ENCODE data around the gene SERPINA9.
"Not testable (repeated sequence)": the region's sequence is repeated elsewhere in the genome, so short reads cannot be mapped to it uniquely, and the experiment has no call there.

Gene SERPINA9

GRCh38 chr14:94515426-94515825, 39.4 kb upstream of the SERPINA9 start:
- WGBS: 84% methylated on average over 8 of the region's 9 CpGs
- H2AFZ ChIP-seq (ENCODE audit: low read depth, low read length): no peak overlapping the region

DNA sequence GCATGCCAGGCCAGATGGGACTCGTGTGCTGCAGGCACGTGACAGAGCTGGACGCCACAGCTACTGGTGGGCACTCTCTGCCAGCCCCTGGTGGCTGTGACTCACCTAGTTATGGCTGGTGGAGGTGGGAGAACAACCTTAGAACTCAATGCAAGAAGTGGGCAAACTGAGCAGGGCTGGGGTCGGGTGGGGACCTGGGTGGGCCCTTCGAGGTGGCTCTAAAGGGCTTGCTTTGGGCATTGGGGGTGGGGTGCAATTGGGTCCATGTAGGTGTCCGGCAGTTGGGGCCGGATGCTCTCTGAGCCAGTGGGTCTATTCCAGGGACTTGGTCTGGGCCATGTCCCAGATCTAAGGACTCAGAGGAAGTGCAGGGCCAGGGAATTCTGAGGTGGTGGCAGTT, 38.4 kb upstream of the SERPINA9 start:
- no peak overlapping the region for H3K18ac ChIP-seq (ENCODE audit: low read depth in 1 of 2, low read length in 2 of 2)
- WGBS: 60% methylated on average over 7 of the region's 7 CpGs
- H3K27me3 ChIP-seq (ENCODE audit: control insufficient read depth in 1 of 2, insufficient read depth in 1 of 2, low read length in 2 of 2): peaks cover 4 to 48% of the 10 kb centered on the region in 2 experiments
- no peak overlapping the region for H2BK120ac ChIP-seq (ENCODE audit: low read depth, low read length)
- no peak overlapping the region for H4K91ac ChIP-seq (ENCODE audit: low read length)
- H3K14ac ChIP-seq (ENCODE audit: low read length in 2 of 2): no peak overlapping the region
- no peak overlapping the region for H2BK12ac ChIP-seq (ENCODE audit: low read length in 2 of 2)
- no peak overlapping the region for H3K27ac ChIP-seq (ENCODE audit: low read length, poor library complexity, severe bottlenecking)
- H3K9ac ChIP-seq (ENCODE audit: low read length): no peak overlapping the region
- no peaks in the 10 kb centered on the region for H3K79me1 ChIP-seq (replicated peaks; ENCODE audit: low read length, poor library complexity, severe bottlenecking)
- H2AFZ ChIP-seq (ENCODE audit: low read depth, low read length): no peak overlapping the region
- no peaks in the 10 kb centered on the region for H3K4me1 ChIP-seq (ENCODE audit: control insufficient read depth, insufficient read depth, low read depth, low read length)
- H3K4me3 ChIP-seq (ENCODE audit: insufficient read depth in 1 of 2, low read depth in 1 of 2, low read length in 2 of 2): no peak overlapping the region
- H3K4ac ChIP-seq (ENCODE audit: low read depth in 1 of 2, low read length in 2 of 2): no peak overlapping the region
- H2AK5ac ChIP-seq (ENCODE audit: low read length, severe bottlenecking): no peak overlapping the region
- H3K9me3 ChIP-seq (ENCODE audit: control insufficient read depth, low read length): no peaks in the 10 kb centered on the region
- DNase-seq: no peak
- H4K8ac ChIP-seq (ENCODE audit: low read length): no peak overlapping the region
- no peaks in the 10 kb centered on the region for H3K36me3 ChIP-seq (ENCODE audit: control insufficient read depth in 1 of 2, insufficient read depth in 2 of 2, low read depth in 1 of 2, low read length in 2 of 2)
- no peak overlapping the region for H2BK15ac ChIP-seq (ENCODE audit: low read depth, poor library complexity, severe bottlenecking)
- H2BK5ac ChIP-seq (ENCODE audit: low read depth, low read length, poor library complexity, severe bottlenecking): no peak overlapping the region
- no peak overlapping the region for H3K23ac ChIP-seq (ENCODE audit: low read length in 2 of 2)
- H3K4me2 ChIP-seq (ENCODE audit: low read length, poor library complexity, severe bottlenecking): no peak overlapping the region

More at GRCh38 chr14:94515426-94515825, 39.4 kb upstream of the SERPINA9 start:
- Histone ChIP-seq H3K79me1 (replicated peaks; ENCODE audit: low read length, poor library complexity, severe bottlenecking) (no peaks in the 10 kb centered on the region), H3K23ac (ENCODE audit: low read length in 2 of 2) (no peak overlapping the region), H3K36me3 (ENCODE audit: control insufficient read depth in 1 of 2, insufficient read depth in 2 of 2, low read depth in 1 of 2, low read length in 2 of 2) (no peaks in the 10 kb centered on the region), H3K9me3 (ENCODE audit: control insufficient read depth, low read length) (no peaks in the 10 kb centered on the region), H3K4ac (ENCODE audit: low read depth in 1 of 2, low read length in 2 of 2) (no peak overlapping the region), H2BK120ac (ENCODE audit: low read depth, low read length) (no peak overlapping the region), H3K9ac (ENCODE audit: low read length) (no peak overlapping the region), H4K91ac (ENCODE audit: low read length) (no peak overlapping the region), H2BK12ac (ENCODE audit: low read length in 2 of 2) (no peak overlapping the region), H2BK15ac (ENCODE audit: low read depth, poor library complexity, severe bottlenecking) (no peak overlapping the region), H2BK5ac (ENCODE audit: low read depth, low read length, poor library complexity, severe bottlenecking) (no peak overlapping the region), H2AK5ac (ENCODE audit: low read length, severe bottlenecking) (no peak overlapping the region), H4K8ac (ENCODE audit: low read length) (no peak overlapping the region), H3K4me3 (ENCODE audit: insufficient read depth in 1 of 2, low read depth in 1 of 2, low read length in 2 of 2) (no peak overlapping the region), H3K27ac (ENCODE audit: low read length, poor library complexity, severe bottlenecking) (no peak overlapping the region), H3K4me2 (ENCODE audit: low read length, poor library complexity, severe bottlenecking) (no peak overlapping the region), H3K18ac (ENCODE audit: low read depth in 1 of 2, low read length in 2 of 2) (no peak overlapping the region), H3K14ac (ENCODE audit: low read length in 2 of 2) (no peak overlapping the region), H3K27me3 (ENCODE audit: control insufficient read depth in 1 of 2, insufficient read depth in 1 of 2, low read length in 2 of 2) (peaks cover 4 to 48% of the 10 kb centered on the region in 2 experiments), H3K4me1 (ENCODE audit: control insufficient read depth, insufficient read depth, low read depth, low read length) (no peaks in the 10 kb centered on the region)
- DNase-seq: no peak

DNA sequence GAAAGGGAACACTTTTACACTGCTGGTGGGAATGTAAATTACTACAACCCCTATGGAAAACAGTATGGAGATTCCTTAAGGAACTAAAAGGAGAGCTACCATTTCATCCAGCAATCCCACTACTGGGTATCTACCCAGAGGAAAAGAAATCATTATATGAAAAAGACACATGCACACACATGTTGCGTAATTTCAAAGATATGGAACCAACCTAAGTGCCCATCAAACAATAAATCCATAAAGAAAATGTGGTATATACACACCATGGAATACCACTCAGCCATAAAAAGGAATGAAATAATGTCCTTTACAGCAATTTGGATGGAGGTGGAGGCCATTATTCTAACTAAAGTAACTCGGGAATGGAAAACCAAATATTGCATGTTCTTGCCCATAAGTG, 34.5 kb upstream of the SERPINA9 start:
- not testable (repeated sequence) for H3K23ac ChIP-seq (ENCODE audit: low read length in 2 of 2); DNase-seq; H3K14ac ChIP-seq (ENCODE audit: low read length in 2 of 2); H3K27ac ChIP-seq (ENCODE audit: low read length, poor library complexity, severe bottlenecking); H2AFZ ChIP-seq (ENCODE audit: low read depth, low read length); H3K36me3 ChIP-seq (ENCODE audit: control insufficient read depth in 1 of 2, insufficient read depth in 2 of 2, low read depth in 1 of 2, low read length in 2 of 2); H2BK5ac ChIP-seq (ENCODE audit: low read depth, low read length, poor library complexity, severe bottlenecking); H3K4ac ChIP-seq (ENCODE audit: low read depth in 1 of 2, low read length in 2 of 2); H3K9me3 ChIP-seq (ENCODE audit: control insufficient read depth, low read length); H4K91ac ChIP-seq (ENCODE audit: low read length); H3K4me1 ChIP-seq (ENCODE audit: control insufficient read depth, insufficient read depth, low read depth, low read length); H2BK15ac ChIP-seq (ENCODE audit: low read depth, poor library complexity, severe bottlenecking); H4K8ac ChIP-seq (ENCODE audit: low read length); H2BK120ac ChIP-seq (ENCODE audit: low read depth, low read length); H3K4me3 ChIP-seq (ENCODE audit: insufficient read depth in 1 of 2, low read depth in 1 of 2, low read length in 2 of 2); H3K9ac ChIP-seq (ENCODE audit: low read length); H3K4me2 ChIP-seq (ENCODE audit: low read length, poor library complexity, severe bottlenecking); H3K79me1 ChIP-seq (replicated peaks; ENCODE audit: low read length, poor library complexity, severe bottlenecking); H2AK5ac ChIP-seq (ENCODE audit: low read length, severe bottlenecking); H2BK12ac ChIP-seq (ENCODE audit: low read length in 2 of 2); H3K18ac ChIP-seq (ENCODE audit: low read depth in 1 of 2, low read length in 2 of 2)
- 66% methylated on average over 2 of the region's 2 CpGs for WGBS
- H3K27me3 ChIP-seq (ENCODE audit: control insufficient read depth in 1 of 2, insufficient read depth in 1 of 2, low read length in 2 of 2): peaks cover 0 to 31% of the 10 kb centered on the region in 2 experiments

- Histone ChIP-seq H3K27me3 (ENCODE audit: control insufficient read depth in 1 of 2, insufficient read depth in 1 of 2, low read length in 2 of 2) (peaks cover 0 to 32% of the 10 kb centered on the region in 2 experiments), H2AK5ac (ENCODE audit: low read length, severe bottlenecking) (no peak within 1 kb of the TSS), H3K4me3 (ENCODE audit: insufficient read depth in 1 of 2, low read depth in 1 of 2, low read length in 2 of 2) (no peak within 1 kb of the TSS), H3K79me1 (replicated peaks; ENCODE audit: low read length, poor library complexity, severe bottlenecking) (no peaks in the 10 kb centered on the region), H2BK15ac (ENCODE audit: low read depth, poor library complexity, severe bottlenecking) (no peak within 1 kb of the TSS), H2BK120ac (ENCODE audit: low read depth, low read length) (no peak within 1 kb of the TSS), H3K36me3 (ENCODE audit: control insufficient read depth in 1 of 2, insufficient read depth in 2 of 2, low read depth in 1 of 2, low read length in 2 of 2) (no peaks in the 10 kb centered on the region), H3K4ac (ENCODE audit: low read depth in 1 of 2, low read length in 2 of 2) (no peak within 1 kb of the TSS), H3K4me2 (ENCODE audit: low read length, poor library complexity, severe bottlenecking) (no peak within 1 kb of the TSS), H4K91ac (ENCODE audit: low read length) (no peak within 1 kb of the TSS), H3K9ac (ENCODE audit: low read length) (no peak within 1 kb of the TSS), H3K23ac (ENCODE audit: low read length in 2 of 2) (no peak within 1 kb of the TSS), H2BK12ac (ENCODE audit: low read length in 2 of 2) (no peak within 1 kb of the TSS), H3K14ac (ENCODE audit: low read length in 2 of 2) (no peak within 1 kb of the TSS), H3K9me3 (ENCODE audit: control insufficient read depth, low read length) (no peaks in the 10 kb centered on the region), H2BK5ac (ENCODE audit: low read depth, low read length, poor library complexity, severe bottlenecking) (no peak within 1 kb of the TSS), H3K18ac (ENCODE audit: low read depth in 1 of 2, low read length in 2 of 2) (no peak within 1 kb of the TSS), H3K4me1 (ENCODE audit: control insufficient read depth, insufficient read depth, low read depth, low read length) (no peaks in the 10 kb centered on the region), H3K27ac (ENCODE audit: low read length, poor library complexity, severe bottlenecking) (no peak within 1 kb of the TSS), H2AFZ (ENCODE audit: low read depth, low read length) (no peak within 1 kb of the TSS), H4K8ac (ENCODE audit: low read length) (no peak within 1 kb of the TSS)
- WGBS: 44% methylated on average over 3 of the region's 3 CpGs
- DNase-seq: no peak
These were observed 33.4 kb upstream of the SERPINA9 start, which contains the start of gene SERPINA12 for GRCh38 chr14:94509356-94509755. Gene SERPINA12 (minus strand): TSS chr14:94509469. CDS start chr14:94498397, 11,072 bp downstream.

All from mesenchymal stem cell (in vitro differentiated cells and primary cell).